Naive thymus-derived CD4-positive, alpha-beta T cell (primary cell): ENCODE data around the gene PHAX. TPM values are rescaled to one million over a fixed set of nuclear protein-coding genes. Genes with fewer than 3 reads are reported as not detected.
"Not testable (repeated sequence)": the region's sequence is repeated elsewhere in the genome, so short reads cannot be mapped to it uniquely, and the experiment has no call there.

Experiments used
- ATAC-seq: fragments of 150-1000 bp; cut with Tn5 transposase; 2 replicates; pipeline ENCODE4 v1.10.0; 2021; ENCODE audit warnings: mild to moderate bottlenecking, moderate library complexity
- CTCF ChIA-PET: fragments of 350-600 bp; sonication (Branson Sonifier 250); formaldehyde crosslinking; loops from one replicate; lab custom pipeline; 2021; ENCODE audit warnings: antibody characterized with exemption; lab: Charles Lee
- POLR2A ChIA-PET: fragments of 350-600 bp; sonication (Branson Sonifier 250); formaldehyde crosslinking; loops from one replicate; lab custom pipeline; 2021; ENCODE audit warnings: antibody characterized with exemption, inconsistent platforms; lab: Charles Lee
- DNase-seq, 9 donors: peaks; one replicate each; pipeline versions ENCODE4 v3.0.0 to v3.0.0-alpha.2; 2020 to 2022; ENCODE audit warnings: mixed read lengths in 1 of 9
- H3K27ac ChIP-seq: one replicate; pipeline ENCODE4 v1.7.0; 2013; ENCODE audit warnings: mild to moderate bottlenecking, low read depth, low read length, moderate library complexity
- H3K27me3 ChIP-seq, 2 donors: one replicate each; pipeline ENCODE4 v1.7.0; 2013; ENCODE audit warnings: low read length in 2 of 2, mild to moderate bottlenecking in 2 of 2, moderate library complexity in 2 of 2; ENCODE audit not compliant: control insufficient read depth in 2 of 2, insufficient read depth in 2 of 2
- H3K36me3 ChIP-seq, 3 experiments: 1 replicate in 2 of 3; 2 replicates in 1 of 3; pipeline ENCODE4 v1.7.0; 2013; ENCODE audit warnings: low read length in 3 of 3, mild to moderate bottlenecking in 3 of 3, moderate library complexity in 1 of 3; ENCODE audit not compliant: insufficient read depth in 3 of 3, control insufficient read depth in 2 of 3
- H3K4me1 ChIP-seq, 2 donors: one replicate each; pipeline ENCODE4 v1.7.0; 2013; ENCODE audit warnings: low read length in 2 of 2, mild to moderate bottlenecking in 2 of 2, moderate library complexity in 1 of 2; ENCODE audit not compliant: control insufficient read depth in 2 of 2, insufficient read depth in 2 of 2
- H3K4me3 ChIP-seq: 2 replicates; pipeline ENCODE4 v1.7.0; 2013; ENCODE audit warnings: mild to moderate bottlenecking, low read length
- H3K9me3 ChIP-seq, 3 experiments: 1 replicate in 2 of 3; 2 replicates in 1 of 3; pipeline ENCODE4 v1.7.0; 2013; ENCODE audit warnings: low read length in 3 of 3; ENCODE audit not compliant: control insufficient read depth in 2 of 3
- H3K27ac Mint-ChIP-seq, 9 donors: one replicate each; pipeline ENCODE4 v1.8.0; 2020 to 2022; ENCODE audit warnings: mixed read lengths in 9 of 9, mild to moderate bottlenecking in 8 of 9, moderate library complexity in 5 of 9, inconsistent platforms in 2 of 9
- H3K27me3 Mint-ChIP-seq, 5 donors: one replicate each; pipeline ENCODE4 v1.8.0; 2021 to 2022; ENCODE audit warnings: mixed read lengths in 5 of 5, mild to moderate bottlenecking in 1 of 5
- H3K36me3 Mint-ChIP-seq, 5 donors: one replicate each; pipeline ENCODE4 v1.8.0; 2020 to 2022; ENCODE audit warnings: mixed read lengths in 5 of 5, mild to moderate bottlenecking in 3 of 5, inconsistent platforms in 1 of 5
- H3K4me1 Mint-ChIP-seq, 7 donors: one replicate each; pipeline ENCODE4 v1.8.0; 2020 to 2022; ENCODE audit warnings: mixed read lengths in 7 of 7, mild to moderate bottlenecking in 3 of 7, inconsistent platforms in 1 of 7
- H3K4me3 Mint-ChIP-seq, 10 donors: one replicate each; pipeline ENCODE4 v1.8.0; 2020 to 2022; ENCODE audit warnings: mild to moderate bottlenecking in 10 of 10, mixed read lengths in 10 of 10, moderate library complexity in 6 of 10, inconsistent platforms in 2 of 10
- H3K9me3 Mint-ChIP-seq, 11 donors: one replicate each; pipeline ENCODE4 v1.8.0; 2020 to 2022; ENCODE audit warnings: mixed read lengths in 11 of 11, mild to moderate bottlenecking in 4 of 11, inconsistent platforms in 1 of 11, moderate library complexity in 1 of 11
- intact Hi-C, 2 donors: fragments of 100-400 bp; cut with micrococcal nuclease; formaldehyde crosslinking; loops; one replicate each; pipeline ENCODE4 v1.15.1; 2023
- polyA plus RNA-seq, 2 donors: library from polyadenylated mRNA; unstranded; fragments of 300-500 nt; fragmentation: Illumina TruSeq; gene quantifications; one replicate each; pipeline ENCODE4 v1.2.3, GENCODE V29; 2021
- total RNA-seq, 6 experiments: library from RNA in 5 of 6; stranded (reverse) in 5 of 6; gene quantifications; 1 replicate in 5 of 6; 2 replicates in 1 of 6; pipeline ENCODE4 v1.2.3 and lab custom pipeline; 2021 to 2026

The PHAX gene
- total and polyA plus RNA-seq, 7 experiments from 2014 or later = 14.5 to 116 (median 37.4) TPM

DNA sequence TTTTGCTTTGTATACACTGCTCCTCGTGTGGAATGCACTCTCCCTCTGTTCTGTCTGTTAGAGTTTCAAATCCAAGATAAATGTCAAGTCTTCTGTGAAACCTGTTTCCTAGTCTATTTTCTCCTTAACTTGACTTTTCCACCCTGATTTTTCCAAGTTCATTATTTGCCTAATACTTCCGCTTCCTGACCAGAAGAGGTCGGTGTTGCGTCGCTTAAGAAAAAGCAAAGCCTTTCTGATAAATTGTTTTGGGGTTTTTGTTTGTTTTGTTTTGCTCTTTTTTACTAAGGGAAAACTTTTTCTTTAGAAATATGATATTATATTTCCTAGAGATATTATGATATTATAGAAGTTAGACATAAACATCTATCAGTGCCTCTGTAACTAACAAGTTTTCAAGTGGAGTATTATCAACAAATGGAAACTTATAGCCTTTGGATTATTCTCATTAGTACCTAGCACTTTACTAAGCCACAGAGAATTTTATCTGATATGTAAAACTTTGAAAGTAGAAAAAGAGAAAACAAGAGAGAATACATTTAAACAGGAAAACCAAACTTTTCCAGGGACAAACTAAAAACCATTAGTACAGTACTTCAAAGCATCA is 55.8 kb downstream of the PHAX start:
- CTCF ChIA-PET = interaction anchor here (3.2 kb wide), 1 partner anchor 122 kb away, joined by 16 read pairs; no protein-coding TSS in a partner anchor
- intact Hi-C loops = loop anchor here (1.0 to 2.0 kb wide), 9 partner anchors 20 to 837 kb away; no protein-coding TSS in a partner anchor
- Mint-ChIP-seq H3K4me1 (peaks cover 0 to 8% (median 0%) of the 10 kb centered on the region in 7 donors), H3K9me3 (no peaks in the 10 kb centered on the region), H3K4me3 (no peak overlapping the region), H3K27ac (no peak overlapping the region), H3K36me3 (no peaks in the 10 kb centered on the region), H3K27me3 (peaks cover 0 to 9% (median 0%) of the 10 kb centered on the region in 5 donors)
- no peaks in the 10 kb centered on the region for H3K36me3 ChIP-seq
- H3K27me3 ChIP-seq = no peaks in the 10 kb centered on the region
- no peaks in the 10 kb centered on the region for H3K4me1 ChIP-seq
- H3K4me3 ChIP-seq = no peak overlapping the region
- POLR2A ChIA-PET = no interaction called here
- peak in 5 of 9 donors; percentile 13 to 27 (median 24) for DNase-seq
- ATAC-seq = no peak
- no peaks in the 10 kb centered on the region for H3K9me3 ChIP-seq
- H3K27ac ChIP-seq = no peak overlapping the region

DNA sequence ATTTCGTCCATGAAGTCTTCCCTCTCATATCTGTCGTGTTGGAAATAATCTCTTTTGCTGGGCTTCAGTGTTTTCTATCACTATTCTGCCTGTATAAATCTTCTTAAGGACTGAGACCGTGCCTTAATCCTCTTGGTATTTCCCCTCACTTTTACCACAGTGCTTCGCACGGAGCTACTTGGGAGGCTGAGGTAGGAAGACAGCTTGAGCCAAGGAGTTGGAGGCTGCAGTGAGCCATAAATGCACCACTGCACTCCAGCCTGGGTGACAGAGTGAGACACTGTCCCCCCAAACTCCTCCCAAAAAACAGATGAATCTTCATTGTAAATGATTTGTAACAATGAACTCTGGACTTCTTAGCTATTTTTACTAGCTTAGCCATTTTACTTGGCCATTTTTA is 57.8 kb downstream of the PHAX start:
- peaks cover 0 to 6% (median 0%) of the 10 kb centered on the region in 5 donors for H3K27me3 Mint-ChIP-seq
- H3K27ac Mint-ChIP-seq = no peak overlapping the region
- H3K4me1 Mint-ChIP-seq = peaks cover 0 to 8% (median 0%) of the 10 kb centered on the region in 7 donors
- no peak overlapping the region for H3K4me3 Mint-ChIP-seq
- no peak for DNase-seq
- no peaks in the 10 kb centered on the region for H3K9me3 ChIP-seq
- no peaks in the 10 kb centered on the region for H3K36me3 ChIP-seq
- no peak for ATAC-seq
- ChIA-PET CTCF (interaction anchor here (0.6 to 3.2 kb wide), 8 partner anchors 18 to 834 kb away, joined by 3 to 16 read pairs (median 6); no protein-coding TSS in a partner anchor), POLR2A (no interaction called here)
- no peaks in the 10 kb centered on the region for H3K36me3 Mint-ChIP-seq
- no peak overlapping the region for H3K4me3 ChIP-seq
- H3K27me3 ChIP-seq = no peaks in the 10 kb centered on the region
- no peak overlapping the region for H3K27ac ChIP-seq
- H3K9me3 Mint-ChIP-seq = no peaks in the 10 kb centered on the region
- H3K4me1 ChIP-seq = no peaks in the 10 kb centered on the region
- intact Hi-C loops = no loop called here

DNA sequence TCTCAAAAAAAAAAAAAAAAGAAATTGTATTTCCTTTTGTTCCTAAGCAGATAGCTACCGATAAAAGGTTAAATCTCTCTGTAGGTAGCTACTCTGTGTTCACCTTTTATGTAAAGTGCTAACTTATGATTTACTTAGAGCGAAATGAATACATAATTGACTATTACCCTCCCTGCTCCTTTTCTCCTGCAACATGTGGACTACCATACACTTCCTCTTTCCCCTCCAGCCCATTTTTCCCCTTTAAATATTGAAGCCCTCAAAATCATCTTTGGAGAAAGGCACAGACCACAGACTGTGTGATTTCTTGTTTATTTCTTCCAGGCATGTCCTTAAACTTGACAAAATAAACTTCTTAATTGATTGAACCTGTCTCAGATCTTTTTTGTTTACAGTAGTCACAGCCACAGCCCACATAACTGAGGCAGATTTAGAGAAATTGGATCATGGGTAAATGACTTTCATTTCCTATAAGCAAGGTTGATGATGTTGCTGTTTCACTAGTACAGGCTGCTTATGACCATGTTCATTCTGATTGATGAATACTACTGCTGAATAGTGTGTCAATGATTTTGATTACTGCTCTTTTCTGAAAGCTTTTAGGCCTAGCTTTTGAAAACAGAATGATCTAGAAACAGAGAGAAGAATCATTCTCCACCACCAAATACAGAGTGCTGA is 59.2 kb downstream of the PHAX start:
- ChIA-PET CTCF (interaction anchor here (0.9 to 3.2 kb wide), 2 partner anchors 119 to 144 kb away, joined by 3 to 16 read pairs; no protein-coding TSS in a partner anchor), POLR2A (no interaction called here)
- Histone ChIP-seq H3K36me3 (no peaks in the 10 kb centered on the region), H3K4me3 (no peak overlapping the region), H3K9me3 (no peaks in the 10 kb centered on the region), H3K4me1 (no peaks in the 10 kb centered on the region), H3K27ac (no peak overlapping the region), H3K27me3 (no peaks in the 10 kb centered on the region)
- Mint-ChIP-seq H3K4me3 (no peak overlapping the region), H3K4me1 (peaks cover 0 to 8% (median 0%) of the 10 kb centered on the region in 7 donors), H3K27me3 (peaks cover 0 to 2% (median 0%) of the 10 kb centered on the region in 5 donors), H3K9me3 (no peaks in the 10 kb centered on the region), H3K36me3 (no peaks in the 10 kb centered on the region), H3K27ac (peak overlapping the region in 1 of 9 donors; percentile 62)
- ATAC-seq = no peak
- no peak for DNase-seq
- intact Hi-C loops = no loop called here

DNA sequence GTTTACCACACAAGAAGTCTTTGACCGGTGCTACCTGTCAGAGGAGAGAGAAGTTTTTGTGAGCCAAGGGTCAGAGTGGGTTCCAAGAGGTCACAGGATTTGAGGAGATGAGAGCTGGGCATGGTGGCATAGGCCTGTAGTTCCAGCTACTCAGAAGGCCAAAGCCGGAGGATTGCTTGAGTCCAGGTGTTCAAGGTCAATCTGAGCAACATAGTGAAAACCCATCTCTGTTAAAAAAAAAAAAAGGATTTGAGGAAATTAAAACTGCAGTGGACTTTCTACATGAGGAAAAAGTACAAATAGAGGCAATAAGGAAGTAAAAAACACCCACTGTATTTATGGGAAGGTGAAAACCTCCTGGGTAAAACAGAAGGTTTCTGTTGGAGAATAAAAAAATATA is 63.8 kb downstream of the PHAX start:
- Mint-ChIP-seq H3K27me3 (no peaks in the 10 kb centered on the region), H3K9me3 (no peaks in the 10 kb centered on the region), H3K4me3 (no peak overlapping the region), H3K27ac (peak overlapping the region in 1 of 9 donors; percentile 4), H3K4me1 (peaks cover 0 to 6% (median 0%) of the 10 kb centered on the region in 7 donors), H3K36me3 (no peaks in the 10 kb centered on the region)
- DNase-seq (no peak), ATAC-seq (no peak)
- CTCF ChIA-PET = no interaction called here
- Histone ChIP-seq H3K4me1 (no peaks in the 10 kb centered on the region), H3K4me3 (no peak overlapping the region), H3K36me3 (no peaks in the 10 kb centered on the region), H3K9me3 (no peaks in the 10 kb centered on the region), H3K27me3 (no peaks in the 10 kb centered on the region), H3K27ac (no peak overlapping the region)
- intact Hi-C loops = no loop called here
- POLR2A ChIA-PET = no interaction called here

DNA sequence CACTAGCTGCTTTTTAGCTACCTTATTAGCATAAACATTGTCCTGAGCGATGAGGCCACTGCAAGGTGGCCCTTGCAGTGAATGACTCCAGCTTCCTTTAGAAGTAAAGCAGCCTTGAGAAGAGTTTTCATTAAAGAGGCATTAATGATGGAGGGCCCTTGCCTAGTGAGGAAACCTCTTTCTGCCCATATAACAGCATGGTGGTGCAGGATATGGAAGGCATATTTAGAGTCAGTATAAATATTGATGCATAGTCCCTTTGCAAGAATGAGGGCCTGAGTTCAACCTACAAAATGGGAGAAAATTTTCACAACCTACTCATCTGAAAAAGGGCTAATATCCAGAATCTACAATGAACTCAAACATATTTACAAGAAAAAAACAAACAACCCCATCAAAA is 69.4 kb downstream of the PHAX start:
- H3K36me3 ChIP-seq, H3K27ac ChIP-seq, H3K27ac Mint-ChIP-seq, POLR2A ChIA-PET, DNase-seq, H3K4me3 Mint-ChIP-seq, H3K9me3 ChIP-seq, H3K4me3 ChIP-seq, CTCF ChIA-PET, intact Hi-C loops, H3K27me3 Mint-ChIP-seq, ATAC-seq, H3K4me1 ChIP-seq, H3K27me3 ChIP-seq, H3K36me3 Mint-ChIP-seq, H3K4me1 Mint-ChIP-seq: not testable (repeated sequence)
- H3K9me3 Mint-ChIP-seq = peaks cover 0 to 11% (median 0%) of the 10 kb centered on the region in 11 donors

DNA sequence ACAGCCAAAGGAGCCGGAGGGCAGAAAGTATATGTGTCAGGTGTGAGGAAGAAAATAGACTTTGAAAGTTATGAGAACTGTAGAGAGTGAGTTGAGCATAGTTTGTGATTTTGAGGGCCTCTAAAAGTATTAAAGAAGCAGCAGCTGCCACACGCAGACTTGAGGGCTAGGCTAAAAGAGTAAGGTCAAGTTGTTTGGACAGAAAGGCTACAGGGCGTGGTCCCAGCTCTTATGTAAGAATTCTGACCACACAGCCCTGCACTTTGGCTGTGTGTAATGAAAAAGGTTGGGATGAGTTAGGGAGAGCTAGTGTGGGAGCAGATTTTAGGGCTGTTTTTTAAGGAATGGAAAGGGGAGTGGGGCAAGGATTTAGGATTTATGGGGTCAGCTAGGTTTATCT is 70.9 kb downstream of the PHAX start:
- H3K36me3 ChIP-seq, POLR2A ChIA-PET, H3K36me3 Mint-ChIP-seq, H3K4me3 ChIP-seq, H3K4me3 Mint-ChIP-seq, DNase-seq, intact Hi-C loops, H3K9me3 ChIP-seq, H3K27ac ChIP-seq, H3K27me3 ChIP-seq, H3K4me1 Mint-ChIP-seq, H3K4me1 ChIP-seq, ATAC-seq, H3K27me3 Mint-ChIP-seq: not testable (repeated sequence)
- CTCF ChIA-PET = interaction anchor here (0.7 kb wide), 1 partner anchor 146 kb away, joined by 3 read pairs; no protein-coding TSS in a partner anchor
- Mint-ChIP-seq H3K27ac (peak overlapping the region in 1 of 9 donors; percentile 8), H3K9me3 (peaks cover 0 to 11% (median 0%) of the 10 kb centered on the region in 11 donors)
